ENCODE measurements around the gene OR8B12. TPM values are rescaled to one million over a fixed set of nuclear protein-coding genes. Genes with fewer than 3 reads are reported as not detected.

Gene OR8B12, protein sequence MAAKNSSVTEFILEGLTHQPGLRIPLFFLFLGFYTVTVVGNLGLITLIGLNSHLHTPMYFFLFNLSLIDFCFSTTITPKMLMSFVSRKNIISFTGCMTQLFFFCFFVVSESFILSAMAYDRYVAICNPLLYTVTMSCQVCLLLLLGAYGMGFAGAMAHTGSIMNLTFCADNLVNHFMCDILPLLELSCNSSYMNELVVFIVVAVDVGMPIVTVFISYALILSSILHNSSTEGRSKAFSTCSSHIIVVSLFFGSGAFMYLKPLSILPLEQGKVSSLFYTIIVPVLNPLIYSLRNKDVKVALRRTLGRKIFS
- not detected for total RNA-seq

DNA sequence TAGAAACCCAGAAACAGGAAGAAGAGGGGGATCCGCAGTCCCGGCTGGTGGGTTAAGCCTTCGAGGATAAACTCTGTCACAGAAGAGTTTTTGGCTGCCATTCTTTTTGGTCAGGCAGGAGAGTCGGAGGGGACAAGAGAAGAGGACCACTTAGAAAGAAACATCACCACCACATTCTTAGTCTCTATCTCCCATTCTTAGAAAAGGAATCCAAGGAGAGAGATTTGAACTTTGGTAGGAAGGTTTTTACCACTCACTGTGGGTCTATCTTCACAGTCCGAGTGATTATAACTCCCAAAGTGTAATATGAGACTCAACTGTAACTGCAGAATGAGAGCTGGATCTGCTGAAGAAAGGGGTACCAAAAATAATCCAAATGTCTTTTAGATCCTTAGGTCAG, at the start of gene OR8B12:
OR8B12 (minus strand) TSS at position 101 of the 400 bp plus-strand sequence; CDS start at position 101, 0 bp downstream.

GRCh38 chr11:124569697-124570096, 26.2 kb upstream of the OR8B12 start, which contains the start of gene OR8A1:
Gene OR8A1 (plus strand): TSS chr11:124569997. CDS start chr11:124570120, 123 bp downstream.

Small RNAs within 50 kb of the gene (small RNA-seq; reads per million reads assigned to genes)
- gene OR8A3P = not detected

Other genes starting within 250 kb of the OR8B12 start
- gene OR8D1, start 229.7 kb downstream of the OR8B12 start, total RNA-seq = not detected
- not detected for gene OR8D2, start 223.5 kb downstream of the OR8B12 start, total RNA-seq
- gene OR8B2, start 159.2 kb downstream of the OR8B12 start, total RNA-seq = not detected
- not detected for gene OR8B3, start 144.6 kb downstream of the OR8B12 start, total RNA-seq
- not detected for gene OR8B4, start 118.8 kb downstream of the OR8B12 start, total RNA-seq
- not detected for gene OR8B8, start 98.0 kb downstream of the OR8B12 start, total RNA-seq
- gene OR8A1, start 26.3 kb upstream of the OR8B12 start, total RNA-seq = 0.23 TPM
- gene PANX3, start 67.8 kb upstream of the OR8B12 start, total RNA-seq = not detected
- 51.0 TPM for gene TBRG1, start 79.2 kb upstream of the OR8B12 start, total RNA-seq
- 22.6 TPM for gene SIAE, start 130.1 kb upstream of the OR8B12 start, total RNA-seq
- gene SPA17, start 130.2 kb upstream of the OR8B12 start, total RNA-seq = 16.4 TPM
- 3.7 TPM for gene NRGN, start 196.3 kb upstream of the OR8B12 start, total RNA-seq
- not detected for gene VSIG2, start 208.6 kb upstream of the OR8B12 start, total RNA-seq
- 8.3 TPM for gene ESAM, start 218.6 kb upstream of the OR8B12 start, total RNA-seq

Data from diencephalon (tissue), 1 donor.